Measurements from ENCODE around the gene SMARCC1. TPM values are rescaled to one million over a fixed set of nuclear protein-coding genes. Genes with fewer than 3 reads are reported as not detected.

Gene SMARCC1
- total RNA-seq, 1 experiment from 2014 or later, result 249 TPM

- no peaks in the 10 kb centered on the region for H3K4me1 Mint-ChIP-seq
- no peaks in the 10 kb centered on the region for H3K9me3 Mint-ChIP-seq
- POLR2A ChIA-PET, result interaction anchor here (0.6 kb wide), 1 partner anchor 160 kb away, joined by 3 read pairs; no protein-coding TSS in a partner anchor
- H3K27me3 Mint-ChIP-seq (ENCODE audit: low read depth), result no peaks in the 10 kb centered on the region
- ATAC-seq, result no peak
- peaks cover 63% of the 10 kb centered on the region for H3K36me3 Mint-ChIP-seq
- TF ChIP-seq PREB (CRISPR knock-in tag; IDR thresholded peaks at IDR 0.05; ENCODE audit: borderline replicate concordance), result no peak
- TF ChIP-seq FOXJ3 (CRISPR knock-in tag; IDR thresholded peaks at IDR 0.05; ENCODE audit: borderline replicate concordance), result no peak
- no peak for TF ChIP-seq ZNF219 (CRISPR knock-in tag; IDR thresholded peaks at IDR 0.05; ENCODE audit: borderline replicate concordance)
- no peak for TF ChIP-seq RELA (CRISPR knock-in tag; IDR thresholded peaks at IDR 0.05; ENCODE audit: borderline replicate concordance)
- TF ChIP-seq TEAD1 (CRISPR knock-in tag; IDR thresholded peaks at IDR 0.05), result no peak
- TF ChIP-seq CREM (CRISPR knock-in tag; IDR thresholded peaks at IDR 0.05), result no peak
- TF ChIP-seq CTCF (IDR thresholded peaks at IDR 0.05), result no peak
- TF ChIP-seq GRHL2 (CRISPR knock-in tag; IDR thresholded peaks at IDR 0.05; ENCODE audit: insufficient replicate concordance, severe bottlenecking), result no peak
- no peak for TF ChIP-seq AFF4 (CRISPR knock-in tag; IDR thresholded peaks at IDR 0.05; ENCODE audit: borderline replicate concordance)
- TF ChIP-seq E2F5 (CRISPR knock-in tag; IDR thresholded peaks at IDR 0.05), result no peak
- no peak for TF ChIP-seq SOX15 (CRISPR knock-in tag; IDR thresholded peaks at IDR 0.05)
- TF ChIP-seq ATF6 (CRISPR knock-in tag; IDR thresholded peaks at IDR 0.05), result no peak
- TF ChIP-seq CREB1 (CRISPR knock-in tag; IDR thresholded peaks at IDR 0.05), result no peak
- no peak for TF ChIP-seq RORB (CRISPR knock-in tag; IDR thresholded peaks at IDR 0.05)
- TF ChIP-seq ZNF416 (CRISPR knock-in tag; IDR thresholded peaks at IDR 0.05), result no peak
- no peak for TF ChIP-seq ATF3 (CRISPR knock-in tag; conservative IDR thresholded peaks at IDR 0.05)
- CTCF ChIA-PET, result interaction anchor here (1.0 kb wide), 1 partner anchor 84 kb away, joined by 4 read pairs; no protein-coding TSS in a partner anchor
- no peak overlapping the region for H3K27ac Mint-ChIP-seq
- H3K4me3 Mint-ChIP-seq, result no peak overlapping the region
- no peak for DNase-seq (ENCODE audit: low spot score)
These were observed 175.5 kb downstream of the SMARCC1 start for GRCh38 chr3:47606165-47606564.
